GM21528 (cell line): ENCODE results near the gene SOX5.
"Not testable (repeated sequence)": the region's sequence is repeated elsewhere in the genome, so short reads cannot be mapped to it uniquely, and the experiment has no call there.

Experiments
- ATAC-seq: cut with Tn5 transposase; IDR thresholded peaks from one replicate; pipeline ENCODE4 v1.9.1; 2021; ENCODE audit warnings: mild to moderate bottlenecking, moderate library complexity; ENCODE audit not compliant: unreplicated experiment, low FRiP score

The SOX5 gene

DNA sequence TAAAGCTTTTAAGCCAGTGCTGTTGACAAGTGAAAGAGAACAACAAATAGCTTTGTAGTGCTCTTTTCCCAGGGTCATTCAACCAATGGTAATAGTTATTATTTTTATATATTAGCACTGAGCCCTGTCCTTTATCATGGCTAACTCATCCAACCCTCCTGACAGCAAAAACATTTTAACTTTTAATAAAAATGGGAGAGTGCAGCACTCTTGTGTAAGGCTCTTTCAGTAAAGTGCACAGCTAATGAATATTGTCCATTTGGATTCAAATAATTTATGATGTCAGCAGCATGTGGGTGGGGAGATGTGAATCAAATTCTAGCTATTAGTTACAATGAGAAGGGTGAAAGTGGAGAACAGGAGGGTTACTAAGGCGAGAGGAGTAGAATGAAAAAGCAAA lies 185.7 kb downstream of the SOX5 start:
- ATAC-seq = no peak

DNA sequence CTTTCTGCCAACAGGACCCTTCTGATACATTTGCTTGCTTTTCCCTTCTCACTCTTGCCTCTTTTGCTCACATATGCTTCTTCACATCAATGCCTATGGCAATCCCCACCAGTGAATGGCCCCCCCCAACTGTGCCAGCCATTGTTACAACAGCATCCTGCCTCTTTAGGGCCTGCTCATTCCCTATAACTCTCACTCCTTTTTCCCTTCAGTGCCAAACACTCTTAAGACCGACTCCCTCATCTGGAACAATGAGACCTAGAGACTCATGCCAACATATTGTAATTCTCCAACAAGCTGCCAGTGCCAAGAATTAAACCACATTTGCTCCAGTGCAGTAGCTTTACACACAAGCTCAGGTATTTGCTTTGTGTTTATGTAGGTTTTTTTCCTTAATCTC lies 189.0 kb downstream of the SOX5 start:
- no peak for ATAC-seq

DNA sequence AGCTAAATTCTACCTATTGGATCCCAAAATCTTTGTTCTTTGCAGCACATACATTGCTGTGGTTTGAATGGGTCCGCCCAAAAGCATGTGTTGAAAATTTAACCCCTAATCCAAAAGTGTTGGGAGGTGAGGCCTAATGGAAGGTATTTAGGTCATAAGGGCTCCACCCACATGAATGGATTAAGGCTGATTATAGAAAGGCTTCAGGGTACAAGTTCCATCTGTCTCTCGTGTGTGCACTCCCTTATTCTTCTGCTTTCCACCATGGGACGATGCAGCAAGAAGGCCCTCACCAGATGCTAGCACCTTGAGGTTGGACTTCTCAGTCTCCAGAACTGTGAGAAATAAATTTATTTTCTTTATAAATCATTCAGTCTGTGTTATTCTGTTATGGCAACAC lies 190.9 kb downstream of the SOX5 start:
- no peak for ATAC-seq

DNA sequence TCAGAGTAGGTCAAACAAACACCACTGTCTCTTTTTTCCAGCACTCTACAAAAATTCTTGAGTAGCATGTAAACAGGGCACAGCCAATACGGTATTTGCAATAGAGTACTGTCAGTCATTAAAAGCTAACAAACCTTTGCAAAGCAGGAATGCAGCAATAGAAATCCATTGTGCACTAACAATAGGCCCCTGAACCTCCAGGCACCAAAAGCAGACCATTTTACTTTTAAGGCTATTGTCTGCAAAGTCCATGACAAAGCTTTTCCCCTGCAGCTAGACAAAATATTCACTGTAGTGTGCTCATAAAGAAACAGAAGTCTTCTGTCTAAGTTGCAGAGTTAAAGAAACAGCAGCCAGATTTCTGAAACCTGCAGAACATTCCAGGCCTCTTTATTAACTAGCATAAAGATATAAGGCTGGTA lies 191.9 kb downstream of the SOX5 start:
- ATAC-seq = no peak

DNA sequence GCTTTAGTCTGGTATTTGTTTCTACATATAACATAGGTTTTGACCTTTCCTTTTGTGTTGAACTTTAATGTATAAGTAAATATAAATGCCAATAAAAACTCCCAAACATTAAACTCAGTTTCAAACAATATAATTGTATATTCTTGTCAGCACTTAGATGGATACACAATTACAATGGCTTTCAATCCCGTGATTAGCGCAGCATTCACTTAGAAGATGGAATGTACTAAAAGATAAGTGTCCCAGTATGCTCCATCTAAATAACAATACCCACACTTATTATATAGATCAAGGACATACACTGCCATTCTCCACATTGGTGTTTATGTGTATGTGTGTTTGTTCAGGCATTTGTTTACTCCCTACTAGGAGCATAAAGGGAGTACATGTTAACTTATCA lies 193.1 kb downstream of the SOX5 start:
- ATAC-seq = no peak

DNA sequence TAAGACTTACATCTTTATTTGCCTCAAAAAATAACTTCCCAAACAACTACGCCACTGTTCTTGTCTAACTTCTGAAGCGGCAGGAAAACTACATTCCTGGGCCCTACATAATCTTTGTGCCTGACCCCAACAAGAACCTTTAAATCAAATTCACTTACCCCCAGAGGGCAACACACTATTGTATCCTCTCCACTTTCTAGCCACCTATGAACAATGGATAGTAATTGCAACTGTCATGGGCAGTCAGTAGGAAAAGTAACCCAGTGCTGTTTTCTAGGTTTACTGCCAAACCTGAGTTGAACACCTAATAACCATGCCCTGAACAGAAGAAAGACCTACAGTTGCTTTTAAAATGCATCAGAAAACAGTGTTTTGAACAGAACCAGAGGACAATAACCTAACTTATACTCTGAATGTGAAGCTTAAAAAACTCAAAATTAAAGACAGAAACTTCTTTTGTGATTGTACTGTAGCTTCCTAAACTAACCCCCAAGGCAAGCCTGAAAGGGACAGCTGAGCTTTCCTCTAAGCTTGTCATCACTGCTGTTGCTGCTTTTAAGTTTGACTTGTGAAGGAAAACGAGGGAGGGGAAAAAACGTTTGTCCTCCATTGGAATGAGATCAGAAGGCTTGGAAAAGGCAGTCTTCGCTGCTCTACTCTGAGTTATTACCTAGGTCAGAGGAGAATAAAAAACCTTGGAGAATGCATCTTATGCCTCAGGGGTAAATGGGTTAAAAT lies 195.7 kb downstream of the SOX5 start:
- ATAC-seq = no peak

DNA sequence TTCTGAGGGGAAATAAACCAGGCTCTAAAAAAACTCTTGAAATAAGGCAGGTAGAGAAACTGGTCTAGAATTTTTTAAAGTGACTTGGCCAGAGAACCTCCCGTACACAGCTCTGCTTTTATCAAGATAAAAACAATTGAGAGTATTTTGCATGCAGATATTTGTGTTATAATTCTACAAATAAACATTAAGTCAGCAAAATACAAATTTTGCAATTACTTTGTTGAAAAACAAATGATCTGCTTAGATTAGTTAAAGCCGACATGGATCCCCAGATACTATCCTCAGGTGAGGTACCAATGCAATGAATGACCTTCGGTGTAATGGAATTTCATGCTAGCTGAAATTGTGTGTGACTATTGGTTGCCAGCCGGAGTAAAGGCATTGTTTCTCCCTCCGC lies 197.2 kb downstream of the SOX5 start:
- no peak for ATAC-seq

DNA sequence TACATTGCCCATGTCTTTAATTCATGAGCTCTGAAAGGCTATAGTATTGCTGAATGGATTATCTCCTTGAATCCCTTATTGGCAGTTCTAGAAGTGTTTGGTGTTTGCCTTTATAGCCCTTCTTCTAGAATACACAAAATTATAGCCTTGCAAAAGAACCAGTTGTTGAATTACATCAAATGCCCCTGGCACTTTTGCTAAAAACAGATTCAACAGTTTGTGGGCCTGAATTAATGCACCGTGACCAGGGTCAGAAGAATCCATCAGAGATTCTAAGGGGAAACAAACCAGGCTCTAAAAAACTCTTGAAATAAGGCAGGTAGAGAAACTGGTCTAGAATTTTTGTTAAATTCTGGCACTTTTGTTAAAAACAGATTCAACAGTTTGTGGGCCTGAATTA lies 197.8 kb downstream of the SOX5 start:
- ATAC-seq = no peak

DNA sequence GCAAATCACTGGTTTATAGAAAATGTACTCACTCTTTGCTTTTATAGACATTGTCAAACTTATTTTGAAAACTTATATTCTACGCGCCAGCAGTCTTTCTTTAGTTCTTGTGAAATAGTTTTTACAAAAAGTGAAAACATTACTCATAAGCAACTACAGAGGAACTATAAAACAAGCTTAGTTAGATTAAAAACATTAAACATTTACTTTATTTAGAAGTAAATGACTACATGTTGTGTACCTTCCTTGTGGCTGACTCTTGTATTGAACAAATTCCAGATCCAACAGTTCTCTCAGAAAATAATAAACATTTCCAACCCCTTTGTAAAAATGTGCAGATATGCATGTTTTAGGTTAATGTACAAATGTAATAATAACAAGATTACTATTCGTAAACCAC lies 198.5 kb downstream of the SOX5 start:
- no peak for ATAC-seq

DNA sequence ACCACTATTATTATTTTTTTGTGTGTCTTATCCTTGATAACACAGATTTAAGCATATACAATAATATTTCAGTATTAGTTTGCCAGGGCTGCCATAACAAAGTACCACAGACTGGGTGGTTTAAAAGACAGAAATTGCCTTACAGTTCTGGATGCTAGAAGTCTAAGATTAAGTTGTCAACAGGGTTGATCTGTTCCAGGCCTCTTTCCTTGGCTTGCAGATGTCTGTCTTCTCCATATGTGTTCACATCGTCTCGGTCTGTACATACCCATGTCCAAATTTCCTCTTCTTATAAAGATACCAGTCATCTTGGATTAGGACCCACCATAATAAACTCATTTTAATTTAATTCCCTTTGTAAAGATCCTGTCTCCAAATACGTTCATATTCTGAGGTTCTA lies 204.8 kb downstream of the SOX5 start:
- no peak for ATAC-seq

DNA sequence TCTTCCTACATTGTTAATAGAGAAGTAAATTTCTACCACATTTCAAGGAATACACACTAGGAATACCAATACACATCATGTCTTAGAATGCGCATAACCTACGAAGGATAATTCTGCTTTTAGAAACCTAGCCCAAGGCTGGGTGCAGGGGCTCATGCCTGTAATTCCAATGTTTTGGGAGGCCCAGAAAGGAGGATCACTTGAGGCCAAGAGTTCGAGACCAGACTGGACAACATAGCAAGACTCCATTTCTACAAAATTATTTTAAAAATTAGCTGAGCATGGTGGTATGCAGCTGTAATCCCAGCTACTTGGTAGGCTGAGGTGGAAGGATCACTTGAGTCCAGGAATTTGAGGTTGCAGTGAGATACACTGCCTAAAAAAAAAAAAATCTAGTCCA lies 206.9 kb downstream of the SOX5 start:
- ATAC-seq = no peak

DNA sequence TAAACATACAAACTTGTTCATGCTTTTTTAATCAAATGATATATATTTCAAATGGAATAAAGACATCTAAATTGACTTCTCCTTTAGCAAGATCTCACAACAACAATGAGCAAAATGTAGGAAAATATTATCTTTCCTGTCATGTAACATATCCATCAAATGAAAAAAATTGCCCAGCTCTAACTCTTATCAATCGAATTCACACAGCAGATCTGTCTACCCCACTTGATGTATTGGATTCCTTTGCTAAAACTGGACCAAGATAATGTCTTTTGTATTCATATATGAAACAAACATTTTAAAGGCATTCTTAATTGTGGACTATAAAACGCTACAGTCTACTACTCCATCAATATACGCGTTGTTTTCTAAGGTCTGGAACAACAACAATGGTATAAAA lies 218.0 kb downstream of the SOX5 start:
- no peak for ATAC-seq

DNA sequence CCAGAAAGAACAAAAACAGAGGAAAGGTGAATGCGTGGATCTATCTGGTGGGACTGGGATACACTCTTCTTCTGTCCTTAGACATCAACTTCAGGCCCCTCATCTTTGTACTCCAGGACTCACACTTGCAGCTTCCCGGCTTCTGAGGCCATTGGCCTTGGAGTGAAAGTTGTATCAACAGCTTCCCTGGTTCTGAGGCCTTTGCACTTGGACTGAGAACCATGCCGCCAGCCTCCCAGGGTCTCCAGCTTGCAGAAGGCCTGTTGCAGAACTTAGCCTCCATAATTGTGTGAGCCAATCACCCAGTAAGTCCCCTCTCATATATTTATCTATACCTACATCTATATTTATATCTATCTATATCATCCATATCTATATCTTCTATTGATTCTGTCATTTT lies 218.4 kb downstream of the SOX5 start:
- no peak for ATAC-seq

DNA sequence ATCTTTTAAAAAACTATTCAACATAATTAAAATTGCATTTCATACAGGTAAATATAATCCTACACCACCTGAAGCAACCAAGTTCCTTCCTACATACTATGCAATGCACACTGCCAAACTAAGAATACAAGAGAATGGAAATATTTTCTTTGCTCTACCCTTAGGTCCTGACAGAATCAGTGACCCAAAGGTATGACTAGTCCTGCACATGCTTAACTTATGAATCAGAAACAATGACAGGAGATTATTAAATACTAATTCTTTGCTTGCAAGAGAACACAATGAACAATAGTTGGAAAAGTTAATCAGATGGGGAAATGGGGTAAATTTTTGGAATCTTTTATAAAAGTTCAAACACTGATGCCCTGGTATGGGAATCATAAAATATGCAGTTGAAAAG lies 220.1 kb downstream of the SOX5 start:
- no peak for ATAC-seq

DNA sequence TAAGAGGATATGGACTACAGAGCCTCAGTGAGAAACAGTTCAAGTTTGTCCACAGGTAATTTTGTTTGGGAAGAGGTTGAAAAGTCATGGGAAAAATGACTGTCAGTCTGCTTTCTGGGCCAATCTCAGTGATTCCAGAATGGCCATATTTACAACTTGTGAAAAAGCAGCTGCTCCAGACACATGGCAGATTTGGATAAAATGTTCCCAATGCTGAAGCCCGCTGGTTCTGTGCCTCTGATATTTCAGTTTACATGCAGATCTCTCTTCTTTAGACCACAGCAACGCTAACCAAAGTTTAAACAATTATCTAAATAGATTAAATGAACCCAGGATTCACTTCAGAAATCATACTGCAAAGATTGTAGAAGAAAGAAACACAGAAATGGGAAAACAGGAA lies 222.8 kb downstream of the SOX5 start:
- no peak for ATAC-seq

DNA sequence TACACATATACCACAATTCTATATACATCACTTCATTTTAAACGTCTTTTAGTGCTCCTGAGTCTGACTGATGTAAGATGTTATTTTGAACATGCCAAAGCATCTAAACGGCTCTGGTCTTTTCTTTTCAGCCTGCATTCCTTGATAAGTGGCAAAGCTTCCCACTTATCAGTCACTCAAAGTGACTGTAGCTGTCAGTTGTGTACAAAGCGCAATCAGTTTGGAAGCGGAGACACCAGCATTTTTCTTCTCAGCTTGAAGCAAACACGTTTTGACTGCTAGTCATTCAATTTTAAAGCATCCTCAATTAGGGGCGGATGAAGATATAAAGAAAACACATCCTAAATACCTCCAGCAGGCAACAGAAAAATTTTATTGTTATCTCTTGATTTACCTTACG lies 226.8 kb downstream of the SOX5 start:
- no peak for ATAC-seq

DNA sequence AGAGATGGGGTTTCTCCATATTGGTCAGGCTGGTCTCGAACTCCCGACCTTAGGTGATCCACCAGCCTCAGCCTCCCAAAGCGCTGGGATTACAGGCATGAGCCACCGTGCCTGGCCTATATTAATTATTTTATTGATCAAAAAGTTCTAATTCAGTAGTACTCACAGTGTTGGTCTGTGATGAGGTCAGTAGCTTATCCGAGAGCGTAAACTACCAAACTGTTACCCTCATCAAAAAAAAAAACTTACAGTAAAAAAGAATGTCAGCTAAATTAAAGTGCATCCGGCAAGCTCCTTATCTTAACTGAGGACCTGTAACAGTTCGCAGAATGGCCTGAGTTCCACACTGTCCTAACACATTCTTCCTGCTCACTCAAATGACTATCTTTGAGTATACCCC lies 228.2 kb downstream of the SOX5 start:
- no peak for ATAC-seq

DNA sequence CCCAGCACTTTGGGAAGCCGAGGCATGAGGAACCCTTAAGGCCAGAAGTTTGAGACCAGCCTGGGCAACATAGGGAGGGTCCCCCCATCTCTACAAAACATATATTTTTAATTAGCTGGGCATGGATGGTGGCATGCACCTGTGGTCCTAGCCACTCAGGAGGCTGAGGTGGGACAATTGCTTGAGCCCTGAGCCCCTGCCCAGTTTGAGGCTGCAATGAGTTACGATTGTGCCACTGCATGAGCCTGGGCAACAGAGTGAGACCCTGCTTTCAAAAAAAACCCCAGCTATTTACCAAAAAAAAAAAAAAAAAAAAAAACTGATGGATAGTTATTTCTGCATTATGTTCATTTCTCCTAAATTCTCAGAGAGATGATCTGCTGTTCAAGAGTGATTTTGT lies 230.0 kb downstream of the SOX5 start:
- ATAC-seq = no peak

DNA sequence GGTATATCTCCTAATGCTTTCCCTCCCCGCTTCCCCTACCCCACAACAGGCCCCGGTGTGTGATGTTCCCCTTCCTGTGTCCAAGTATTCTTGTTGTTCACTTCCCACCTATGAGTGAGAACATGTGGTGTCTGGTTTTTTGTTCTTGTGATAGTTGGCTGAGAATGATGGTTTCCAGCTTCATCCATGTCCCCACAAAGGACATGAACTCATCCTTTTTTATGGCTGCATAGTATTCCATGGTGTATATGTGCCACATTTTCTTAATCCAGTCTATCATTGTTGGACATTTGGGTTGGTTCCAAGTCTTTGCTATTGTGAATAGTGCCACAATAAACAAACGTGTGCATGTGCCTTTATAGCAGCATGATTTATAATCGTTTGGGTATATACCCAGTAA lies 239.1 kb downstream of the SOX5 start:
- not testable (repeated sequence) for ATAC-seq

DNA sequence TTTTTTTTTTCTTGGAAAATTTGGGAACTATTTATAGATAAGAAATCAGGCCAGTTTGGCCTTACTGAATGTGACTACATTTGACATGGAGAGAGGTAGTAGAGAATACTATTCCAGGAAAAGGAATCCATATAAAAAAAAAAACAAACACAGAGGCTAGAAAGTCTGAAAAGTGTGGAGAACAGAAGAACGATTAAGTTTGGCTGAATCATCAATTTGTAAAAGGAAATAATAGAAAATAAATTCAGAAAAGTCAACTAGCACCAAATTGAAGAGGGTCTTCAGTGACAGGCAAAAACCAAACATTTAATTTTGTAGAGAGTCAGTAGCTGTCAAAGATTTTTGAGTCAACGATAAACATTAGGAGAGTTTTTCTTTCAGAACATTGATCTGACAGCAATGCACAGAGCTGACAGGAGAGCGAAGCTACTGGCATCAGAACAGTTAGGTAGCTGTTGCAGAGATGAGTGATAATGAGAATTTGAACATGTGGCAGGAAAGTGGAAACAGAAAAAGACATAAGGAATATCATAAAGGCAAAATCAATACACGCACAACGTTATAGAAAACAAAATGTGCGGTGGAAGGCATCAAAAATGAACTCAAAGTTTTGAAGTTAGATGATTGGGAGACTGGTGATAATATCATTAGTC lies 241.2 kb downstream of the SOX5 start:
- ATAC-seq = no peak

DNA sequence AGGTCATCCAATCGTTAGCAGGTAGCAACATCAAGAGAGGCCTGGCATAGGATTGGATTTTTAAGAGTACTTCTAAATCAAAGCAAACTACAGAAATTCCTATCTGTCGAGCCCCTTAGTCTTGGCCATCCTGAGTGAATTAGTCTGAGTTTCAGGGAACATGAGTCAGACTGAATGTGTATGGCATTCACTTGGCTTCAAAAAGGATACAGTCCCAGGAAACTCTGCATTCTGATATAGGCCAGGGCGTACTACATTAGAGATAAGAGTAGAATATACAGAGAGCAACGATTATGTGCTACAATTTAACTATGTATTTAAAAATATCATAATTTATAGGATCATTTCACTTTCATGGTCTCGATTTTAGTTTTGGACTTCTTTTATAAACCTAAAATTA lies 242.2 kb downstream of the SOX5 start:
- ATAC-seq = no peak
